RWPE2 (cell line): ENCODE results near the gene CD52.
A peak's percentile ranks its signal among the peaks of the same experiment; 100 is the strongest.

Source experiments
- ATAC-seq: fragments of 200-7000 bp; cut with Tn5 transposase; 3 replicates; pipeline ENCODE4 v1.9.1; 2021; ENCODE audit warnings: low read depth
- DNase-seq: peaks from one replicate; pipeline ENCODE4 v3.0.0-alpha.2; 2020; ENCODE audit warnings: low spot score
- H3K27ac ChIP-seq: fragments of 450-650 bp; 2 replicates; pipeline ENCODE4 v1.5.1; 2017; ENCODE audit warnings: mild to moderate bottlenecking; ENCODE audit not compliant: poor library complexity, severe bottlenecking
- H3K27me3 ChIP-seq: fragments of 250-450 bp; sonication (Bioruptor Pico); 2 replicates; pipeline ENCODE4 v1.5.1; 2021; ENCODE audit warnings: mild to moderate bottlenecking, moderate library complexity; ENCODE audit not compliant: insufficient read depth, poor library complexity, severe bottlenecking
- H3K36me3 ChIP-seq: fragments of 250-450 bp; sonication (Bioruptor Pico); 2 replicates; pipeline ENCODE4 v1.5.1; 2020; ENCODE audit warnings: low read depth, mild to moderate bottlenecking, moderate library complexity
- H3K4me1 ChIP-seq: fragments of 250-450 bp; sonication (Bioruptor Pico); 2 replicates; pipeline ENCODE4 v1.5.1; 2021; ENCODE audit warnings: mild to moderate bottlenecking, moderate library complexity; ENCODE audit not compliant: insufficient read depth, poor library complexity, severe bottlenecking
- H3K4me3 ChIP-seq: fragments of 250-450 bp; sonication (Bioruptor Pico); 2 replicates; pipeline ENCODE4 v1.5.1; 2021; ENCODE audit warnings: mild to moderate bottlenecking, moderate library complexity; ENCODE audit not compliant: severe bottlenecking
- H3K9me3 ChIP-seq: fragments of 250-450 bp; sonication (Bioruptor Pico); 2 replicates; pipeline ENCODE4 v1.5.1; 2021; ENCODE audit warnings: mild to moderate bottlenecking, moderate library complexity; ENCODE audit not compliant: severe bottlenecking
- TF ChIP-seq, protein P1 (sequence below): fragments of 450-650 bp; IDR thresholded peaks from one replicate; pipeline ENCODE4 v1.5.1; 2017; ENCODE audit warnings: mild to moderate bottlenecking, moderate library complexity; ENCODE audit not compliant: poor library complexity, severe bottlenecking

Gene CD52

DNA sequence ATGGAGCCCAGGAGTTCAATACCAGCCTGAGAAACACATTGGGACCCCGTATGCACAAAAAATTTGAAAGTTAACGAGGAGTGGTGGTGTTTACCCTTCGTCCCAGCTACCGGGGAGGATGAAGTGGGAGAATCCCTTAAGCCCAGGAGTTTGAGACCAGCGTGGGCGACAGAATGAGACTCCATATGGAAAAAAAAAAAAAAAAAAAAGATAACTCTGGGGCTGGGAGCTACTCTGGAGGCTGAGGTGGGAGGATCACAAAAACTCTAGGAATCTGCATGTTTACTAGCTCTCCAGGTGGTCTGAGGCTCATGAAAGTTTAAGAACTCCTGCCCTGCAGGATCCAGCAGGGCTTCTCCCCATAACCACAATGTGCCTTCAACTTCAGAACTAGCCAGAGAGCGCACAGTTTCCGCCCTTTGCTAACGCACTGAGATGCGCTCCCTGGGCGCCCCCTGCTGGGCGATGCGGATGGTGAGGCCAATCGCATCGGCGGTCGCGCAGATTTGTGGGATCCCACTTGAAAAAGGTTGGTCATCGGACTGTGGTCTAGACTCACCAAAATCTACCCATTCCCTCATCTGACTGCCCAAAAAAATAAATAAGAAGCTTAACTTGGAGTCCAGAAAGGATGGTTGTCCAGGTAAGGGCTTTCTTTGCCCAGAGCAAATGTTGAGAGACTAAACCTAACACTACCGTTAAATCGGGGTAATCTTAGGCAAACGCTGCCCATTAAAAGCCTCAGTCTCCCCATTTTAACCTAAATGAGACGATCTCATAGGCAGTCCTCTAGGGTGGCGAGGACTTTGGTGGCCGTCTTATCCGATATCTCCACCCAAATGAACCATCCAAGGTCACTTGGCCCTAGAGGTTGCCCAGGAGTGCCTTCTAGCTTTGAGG lies 46.0 kb downstream of the CD52 start:
- Histone ChIP-seq H3K4me3 (no peak overlapping the region), H3K27me3 (no peaks in the 10 kb centered on the region), H3K27ac (no peak overlapping the region), H3K36me3 (no peaks in the 10 kb centered on the region), H3K9me3 (no peaks in the 10 kb centered on the region), H3K4me1 (peaks cover 5% of the 10 kb centered on the region)
- DNase-seq: no peak
- peak; percentile 55 for ATAC-seq
- TF ChIP-seq, protein P1, sequence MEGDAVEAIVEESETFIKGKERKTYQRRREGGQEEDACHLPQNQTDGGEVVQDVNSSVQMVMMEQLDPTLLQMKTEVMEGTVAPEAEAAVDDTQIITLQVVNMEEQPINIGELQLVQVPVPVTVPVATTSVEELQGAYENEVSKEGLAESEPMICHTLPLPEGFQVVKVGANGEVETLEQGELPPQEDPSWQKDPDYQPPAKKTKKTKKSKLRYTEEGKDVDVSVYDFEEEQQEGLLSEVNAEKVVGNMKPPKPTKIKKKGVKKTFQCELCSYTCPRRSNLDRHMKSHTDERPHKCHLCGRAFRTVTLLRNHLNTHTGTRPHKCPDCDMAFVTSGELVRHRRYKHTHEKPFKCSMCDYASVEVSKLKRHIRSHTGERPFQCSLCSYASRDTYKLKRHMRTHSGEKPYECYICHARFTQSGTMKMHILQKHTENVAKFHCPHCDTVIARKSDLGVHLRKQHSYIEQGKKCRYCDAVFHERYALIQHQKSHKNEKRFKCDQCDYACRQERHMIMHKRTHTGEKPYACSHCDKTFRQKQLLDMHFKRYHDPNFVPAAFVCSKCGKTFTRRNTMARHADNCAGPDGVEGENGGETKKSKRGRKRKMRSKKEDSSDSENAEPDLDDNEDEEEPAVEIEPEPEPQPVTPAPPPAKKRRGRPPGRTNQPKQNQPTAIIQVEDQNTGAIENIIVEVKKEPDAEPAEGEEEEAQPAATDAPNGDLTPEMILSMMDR: peak; percentile 96

DNA sequence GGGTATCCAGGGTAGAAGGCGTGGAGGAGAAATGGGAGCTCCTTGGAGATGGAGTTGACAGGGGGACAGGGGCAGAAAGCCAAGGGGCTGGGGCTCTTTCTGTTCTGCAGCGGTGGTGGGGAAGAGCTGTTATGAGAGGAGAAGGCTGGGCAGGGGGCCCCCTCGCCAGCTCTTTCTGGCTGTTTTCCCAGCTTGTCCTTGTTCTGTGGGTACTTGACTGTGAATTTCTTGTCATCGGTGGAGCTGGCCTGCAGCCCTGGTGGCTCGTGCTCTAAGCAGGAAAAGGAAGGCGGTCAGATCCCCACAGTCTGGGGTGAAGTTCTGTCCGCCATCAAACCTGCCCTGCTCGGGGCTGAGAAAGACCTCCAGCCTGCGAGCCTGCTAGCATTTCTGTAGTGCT lies 47.2 kb downstream of the CD52 start:
- Histone ChIP-seq H3K27me3 (no peaks in the 10 kb centered on the region), H3K9me3 (no peaks in the 10 kb centered on the region), H3K27ac (no peak overlapping the region), H3K4me1 (no peaks in the 10 kb centered on the region), H3K4me3 (no peak overlapping the region), H3K36me3 (no peaks in the 10 kb centered on the region)
- TF ChIP-seq, protein P1: no peak
- DNase-seq (no peak), ATAC-seq (no peak)

DNA sequence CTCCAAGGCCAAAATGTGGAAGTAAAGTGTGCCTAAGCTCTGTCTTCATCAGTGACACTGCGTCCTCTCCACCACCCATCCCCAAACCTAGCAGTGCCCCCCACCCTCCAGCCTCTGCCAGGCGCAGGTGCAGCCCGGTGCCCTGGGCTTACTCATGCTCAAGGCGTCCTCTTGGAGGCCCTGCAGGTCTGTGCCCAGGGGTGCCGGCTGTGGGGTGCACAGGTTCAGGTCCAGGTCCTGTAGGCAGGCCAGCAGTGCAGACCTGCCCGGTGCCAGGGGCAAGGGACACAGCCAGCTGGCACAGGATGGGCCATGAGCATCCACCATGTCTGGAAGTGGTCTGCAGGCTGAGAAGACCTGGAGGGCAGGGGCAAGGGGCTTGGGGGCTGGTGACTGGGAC lies 49.7 kb downstream of the CD52 start:
- ATAC-seq: no peak
- H3K4me3 ChIP-seq: no peak overlapping the region
- H3K4me1 ChIP-seq: peaks cover 8% of the 10 kb centered on the region
- peaks cover 4% of the 10 kb centered on the region for H3K9me3 ChIP-seq
- no peak for DNase-seq
- TF ChIP-seq, protein P1: no peak
- no peaks in the 10 kb centered on the region for H3K36me3 ChIP-seq
- no peak overlapping the region for H3K27ac ChIP-seq
- H3K27me3 ChIP-seq: no peaks in the 10 kb centered on the region

DNA sequence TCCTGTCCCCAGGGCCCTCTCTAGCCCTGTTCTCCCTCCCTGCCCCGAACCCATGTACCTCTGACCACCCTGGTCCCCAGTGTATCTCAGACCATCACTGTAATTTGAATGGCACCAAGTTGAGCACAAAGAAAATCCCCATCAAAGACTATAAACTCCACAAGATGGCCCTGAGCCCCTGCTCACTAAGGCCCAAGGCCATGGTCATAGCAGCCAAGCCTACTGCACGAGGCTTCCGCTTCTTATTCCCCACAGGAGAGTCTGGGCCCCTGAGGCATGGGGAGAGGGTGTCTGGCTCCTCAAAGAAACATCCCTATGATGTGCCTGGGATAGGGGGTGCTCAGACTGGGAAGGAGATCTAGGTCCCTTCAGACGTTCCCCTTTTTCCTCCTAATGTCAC lies 50.2 kb downstream of the CD52 start:
- Histone ChIP-seq H3K36me3 (no peaks in the 10 kb centered on the region), H3K4me3 (no peak overlapping the region), H3K4me1 (peaks cover 8% of the 10 kb centered on the region), H3K27ac (no peak overlapping the region), H3K9me3 (peaks cover 4% of the 10 kb centered on the region), H3K27me3 (no peaks in the 10 kb centered on the region)
- TF ChIP-seq, protein P1: no peak
- DNase-seq: no peak
- ATAC-seq: no peak

DNA sequence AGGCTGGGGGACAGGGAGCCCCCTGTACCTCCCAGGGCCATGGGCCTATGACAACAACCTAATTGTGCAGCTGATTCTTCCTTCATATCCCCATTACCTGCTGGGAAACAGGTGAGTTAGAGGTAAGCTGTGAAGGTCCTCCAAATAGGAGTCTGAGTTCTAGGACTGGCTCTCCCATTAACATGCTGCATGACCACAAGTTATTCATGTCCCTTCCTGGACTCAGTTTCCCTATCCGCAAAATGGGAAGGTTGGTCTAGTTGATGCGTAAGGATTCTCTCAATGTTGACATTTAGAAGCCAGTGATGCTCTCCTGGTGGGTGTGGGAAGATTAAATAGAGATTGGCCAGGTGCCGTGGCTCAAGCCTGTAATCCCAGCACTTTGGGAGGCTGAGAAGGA lies 50.7 kb downstream of the CD52 start:
- H3K9me3 ChIP-seq: peaks cover 4% of the 10 kb centered on the region
- DNase-seq (no peak), ATAC-seq (no peak)
- peaks cover 8% of the 10 kb centered on the region for H3K4me1 ChIP-seq
- no peak overlapping the region for H3K27ac ChIP-seq
- TF ChIP-seq, protein P1: no peak
- no peak overlapping the region for H3K4me3 ChIP-seq
- H3K27me3 ChIP-seq: no peaks in the 10 kb centered on the region
- H3K36me3 ChIP-seq: no peaks in the 10 kb centered on the region
